ENCODE results near the gene DIP2C.

DNA sequence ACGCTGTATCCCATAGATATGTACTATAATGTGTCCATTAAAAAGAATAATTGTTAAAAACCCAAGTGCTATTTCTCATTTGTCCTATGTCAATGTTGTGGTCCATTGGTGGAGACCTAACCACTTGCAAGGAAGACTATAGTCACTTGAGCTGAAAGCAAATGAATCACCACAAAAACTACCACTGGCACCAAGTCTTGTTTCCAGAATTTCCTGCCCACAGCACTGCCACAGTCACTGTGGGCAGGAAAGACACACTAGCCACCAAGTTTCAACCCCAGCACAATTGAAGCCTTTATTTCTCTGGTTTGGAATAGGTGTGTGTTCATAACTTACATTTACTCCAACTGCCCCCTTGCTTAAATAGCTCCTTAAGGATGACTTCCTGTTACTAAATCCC, 12.4 kb downstream of the DIP2C start:
- TF ChIP-seq, protein P1, sequence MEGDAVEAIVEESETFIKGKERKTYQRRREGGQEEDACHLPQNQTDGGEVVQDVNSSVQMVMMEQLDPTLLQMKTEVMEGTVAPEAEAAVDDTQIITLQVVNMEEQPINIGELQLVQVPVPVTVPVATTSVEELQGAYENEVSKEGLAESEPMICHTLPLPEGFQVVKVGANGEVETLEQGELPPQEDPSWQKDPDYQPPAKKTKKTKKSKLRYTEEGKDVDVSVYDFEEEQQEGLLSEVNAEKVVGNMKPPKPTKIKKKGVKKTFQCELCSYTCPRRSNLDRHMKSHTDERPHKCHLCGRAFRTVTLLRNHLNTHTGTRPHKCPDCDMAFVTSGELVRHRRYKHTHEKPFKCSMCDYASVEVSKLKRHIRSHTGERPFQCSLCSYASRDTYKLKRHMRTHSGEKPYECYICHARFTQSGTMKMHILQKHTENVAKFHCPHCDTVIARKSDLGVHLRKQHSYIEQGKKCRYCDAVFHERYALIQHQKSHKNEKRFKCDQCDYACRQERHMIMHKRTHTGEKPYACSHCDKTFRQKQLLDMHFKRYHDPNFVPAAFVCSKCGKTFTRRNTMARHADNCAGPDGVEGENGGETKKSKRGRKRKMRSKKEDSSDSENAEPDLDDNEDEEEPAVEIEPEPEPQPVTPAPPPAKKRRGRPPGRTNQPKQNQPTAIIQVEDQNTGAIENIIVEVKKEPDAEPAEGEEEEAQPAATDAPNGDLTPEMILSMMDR (IDR thresholded peaks at IDR 0.05), result no peak
- TF ChIP-seq POLR2A (IDR thresholded peaks at IDR 0.05), result no peak
